ENCODE data around the gene IGFLR1.

DNA sequence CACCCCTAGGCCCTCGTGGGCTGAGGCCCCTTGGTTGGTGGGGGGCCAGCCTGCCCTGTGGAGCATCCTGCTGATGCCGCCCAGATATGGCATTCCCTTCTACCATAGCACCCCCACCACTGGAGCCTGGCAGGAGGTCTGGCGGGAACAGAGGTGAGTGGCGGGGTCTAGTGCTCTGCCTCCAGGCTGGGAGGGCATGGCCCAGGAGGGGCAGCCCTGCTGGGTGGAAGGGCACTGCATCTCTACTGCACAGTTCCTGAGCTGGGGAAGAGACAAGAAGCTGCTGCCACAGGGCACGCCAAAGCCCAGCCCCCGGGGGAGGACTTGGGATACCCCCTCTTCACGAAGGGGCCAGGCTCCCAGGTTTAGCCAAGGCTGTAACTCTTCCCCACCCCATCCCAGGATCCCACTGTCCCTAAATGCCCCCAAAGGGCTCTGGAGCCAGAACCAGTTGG, 26.9 kb downstream of the IGFLR1 start:
- TF ChIP-seq, protein P1, sequence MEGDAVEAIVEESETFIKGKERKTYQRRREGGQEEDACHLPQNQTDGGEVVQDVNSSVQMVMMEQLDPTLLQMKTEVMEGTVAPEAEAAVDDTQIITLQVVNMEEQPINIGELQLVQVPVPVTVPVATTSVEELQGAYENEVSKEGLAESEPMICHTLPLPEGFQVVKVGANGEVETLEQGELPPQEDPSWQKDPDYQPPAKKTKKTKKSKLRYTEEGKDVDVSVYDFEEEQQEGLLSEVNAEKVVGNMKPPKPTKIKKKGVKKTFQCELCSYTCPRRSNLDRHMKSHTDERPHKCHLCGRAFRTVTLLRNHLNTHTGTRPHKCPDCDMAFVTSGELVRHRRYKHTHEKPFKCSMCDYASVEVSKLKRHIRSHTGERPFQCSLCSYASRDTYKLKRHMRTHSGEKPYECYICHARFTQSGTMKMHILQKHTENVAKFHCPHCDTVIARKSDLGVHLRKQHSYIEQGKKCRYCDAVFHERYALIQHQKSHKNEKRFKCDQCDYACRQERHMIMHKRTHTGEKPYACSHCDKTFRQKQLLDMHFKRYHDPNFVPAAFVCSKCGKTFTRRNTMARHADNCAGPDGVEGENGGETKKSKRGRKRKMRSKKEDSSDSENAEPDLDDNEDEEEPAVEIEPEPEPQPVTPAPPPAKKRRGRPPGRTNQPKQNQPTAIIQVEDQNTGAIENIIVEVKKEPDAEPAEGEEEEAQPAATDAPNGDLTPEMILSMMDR (IDR thresholded peaks at IDR 0.05): no peak
- no peak for TF ChIP-seq POLR2A (IDR thresholded peaks at IDR 0.05)
